Suppressor macrophage (primary cell): ENCODE results near the gene CELSR1.

Experiments used
- DNase-seq, 4 experiments: peaks; one replicate each; pipeline ENCODE4 v3.0.0-alpha.2; 2020 to 2022

CELSR1 gene

DNA sequence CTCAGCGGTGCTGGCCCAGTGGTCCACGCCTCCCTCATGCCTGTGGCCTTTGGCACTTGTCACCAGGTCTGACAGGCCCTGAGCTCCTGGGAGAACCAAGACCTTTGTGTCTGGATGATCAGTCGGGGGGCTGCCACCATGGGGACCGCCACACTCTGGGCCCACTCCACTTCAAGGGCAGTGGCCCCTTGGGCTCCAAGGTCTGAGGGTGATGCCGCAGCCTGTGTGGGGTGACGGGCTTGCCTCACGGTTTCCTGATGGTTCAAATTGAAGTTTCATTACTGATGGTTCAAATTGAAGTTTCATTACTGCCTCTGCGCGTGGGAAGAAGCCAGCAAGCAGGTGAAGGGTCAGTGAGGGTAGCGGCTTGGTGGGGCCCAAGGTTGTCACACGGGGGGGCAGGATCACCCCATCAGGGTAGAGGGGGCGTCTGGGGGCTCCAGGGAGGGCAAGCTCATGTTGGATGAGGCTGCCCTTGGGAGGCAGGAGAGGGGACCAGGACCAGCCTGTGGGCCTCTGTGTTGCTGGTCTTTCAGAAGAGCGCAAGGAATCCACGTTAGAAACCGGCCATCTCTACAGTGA is 174.4 kb downstream of the CELSR1 start:
- no peak for DNase-seq

DNA sequence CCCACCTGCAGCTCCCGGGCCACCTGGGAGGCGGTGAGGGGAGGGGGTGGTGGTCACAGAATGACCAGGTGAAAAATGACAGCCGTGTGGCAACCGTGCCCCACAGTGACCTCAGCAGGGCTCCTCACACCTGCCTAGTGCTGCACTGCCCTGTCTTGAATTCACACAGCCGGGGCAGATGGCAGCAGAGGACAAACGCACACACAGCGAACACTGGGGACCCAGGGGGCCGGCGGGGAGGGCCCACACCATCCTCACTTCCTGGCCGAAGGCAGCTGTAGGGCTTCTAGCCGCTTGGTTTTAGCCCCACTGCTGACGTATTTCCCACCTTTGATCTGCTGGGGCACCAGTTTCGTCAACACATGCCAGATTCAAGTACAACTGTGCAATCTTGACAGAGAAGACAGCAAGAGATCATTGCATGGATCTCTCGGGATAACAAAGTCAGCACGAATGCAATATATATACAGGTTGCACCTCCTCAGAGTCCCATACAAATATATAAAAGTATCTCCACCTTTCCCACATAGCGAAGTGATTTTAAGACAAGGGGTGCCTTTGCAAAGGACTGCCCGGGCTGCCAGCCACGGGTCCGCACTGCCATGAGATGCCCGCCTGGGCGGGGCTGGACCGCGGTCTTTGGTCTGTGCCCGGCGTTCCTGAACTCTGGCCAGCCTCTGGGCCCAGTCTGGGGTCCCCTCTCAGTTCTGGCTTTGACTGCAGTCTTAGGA is 175.1 kb downstream of the CELSR1 start:
- no peak for DNase-seq

DNA sequence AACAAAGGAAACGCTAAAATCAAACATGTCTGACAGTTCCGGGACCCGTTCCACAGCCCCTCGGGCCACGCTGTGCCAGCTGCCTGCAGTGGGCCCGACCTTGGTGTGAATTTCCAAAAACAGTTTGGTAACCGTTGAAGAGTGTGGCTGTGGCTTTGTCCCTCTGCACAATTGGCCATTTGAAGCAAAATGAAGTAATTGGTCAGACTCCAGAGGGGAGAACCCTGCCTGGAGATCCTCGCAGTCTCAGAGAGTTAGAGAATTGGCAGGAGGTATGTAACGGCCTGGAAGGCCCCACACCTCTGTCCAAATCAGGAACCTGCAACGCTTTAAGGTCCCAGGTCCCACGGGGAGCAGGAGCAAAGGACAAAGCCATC is 175.6 kb downstream of the CELSR1 start:
- DNase-seq = no peak

DNA sequence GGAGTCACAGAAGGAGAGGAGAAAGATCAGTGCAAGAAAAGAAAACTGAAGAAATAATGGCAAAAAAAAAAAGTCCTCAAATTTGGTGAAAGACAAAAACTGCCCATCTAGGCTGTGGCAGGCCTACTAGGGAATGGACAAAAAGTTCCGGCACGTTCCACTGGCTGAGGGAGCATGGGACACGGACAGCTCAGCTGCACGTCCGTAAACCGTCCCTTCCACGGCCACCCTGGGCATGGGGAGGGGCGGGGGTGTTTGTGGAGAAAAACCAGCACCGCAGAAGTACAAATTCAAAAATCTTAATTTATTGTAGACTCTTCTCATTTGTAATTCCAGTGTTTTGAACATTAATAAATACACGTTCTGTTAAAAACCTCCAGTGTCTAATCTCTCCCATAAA is 176.5 kb downstream of the CELSR1 start:
- DNase-seq = no peak

DNA sequence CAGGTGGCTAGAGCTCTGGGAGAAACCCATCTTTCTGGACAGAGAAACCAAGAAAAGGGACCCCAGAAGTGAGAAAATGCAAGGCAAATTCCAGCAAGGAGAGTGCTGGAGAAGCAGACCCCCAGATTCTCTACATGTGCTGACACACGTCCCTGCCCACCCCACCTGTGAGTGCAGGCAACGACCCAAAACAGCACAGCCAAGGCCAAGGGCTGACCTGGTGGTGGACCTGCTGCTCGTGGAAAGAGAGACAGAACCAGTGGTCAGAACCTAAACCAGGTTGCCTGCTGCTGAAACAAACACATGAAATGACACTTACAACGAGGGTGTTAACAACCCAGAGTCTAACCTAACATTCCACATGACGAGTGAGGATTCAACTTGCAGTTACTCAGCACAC is 177.3 kb downstream of the CELSR1 start:
- DNase-seq = no peak

DNA sequence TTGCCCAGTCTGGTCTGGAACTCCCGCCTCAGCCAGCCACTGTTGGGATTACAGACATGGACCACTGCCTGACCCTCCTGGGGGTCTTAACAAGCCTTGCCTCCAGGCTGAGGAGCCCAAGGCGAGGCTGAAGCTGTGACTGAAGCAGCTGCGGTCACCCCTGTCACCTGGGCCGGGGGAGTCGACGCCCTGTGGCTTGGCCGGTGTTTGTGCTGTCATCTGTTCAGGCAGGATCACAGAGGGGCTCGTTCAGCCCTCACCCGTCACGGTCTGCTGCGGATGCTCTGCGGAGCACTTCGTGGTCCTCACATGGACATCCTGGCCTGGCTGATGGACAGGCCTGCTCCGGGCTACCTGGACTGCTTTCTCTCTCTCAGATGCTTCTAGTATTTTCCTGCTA is 178.1 kb downstream of the CELSR1 start:
- DNase-seq = no peak

DNA sequence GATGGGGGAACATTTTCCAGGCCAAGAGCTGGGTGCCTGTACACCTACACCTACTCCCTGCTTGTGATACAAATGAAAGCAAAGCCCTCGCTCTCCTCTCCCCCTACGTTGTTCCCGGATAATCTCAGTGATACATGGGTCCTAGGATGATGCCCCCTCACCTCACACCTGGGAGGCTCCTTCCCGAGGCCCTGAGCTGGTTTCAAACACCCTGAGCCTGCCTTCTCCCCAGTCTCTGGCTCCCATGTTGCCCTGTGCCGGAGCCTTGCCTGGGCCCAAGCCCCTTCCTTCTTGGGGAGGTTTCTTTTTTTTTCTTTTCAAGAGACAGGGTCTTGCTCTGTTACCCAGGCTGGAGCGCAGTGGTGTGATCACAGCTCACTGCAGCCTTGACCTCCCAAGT is 178.7 kb downstream of the CELSR1 start:
- no peak for DNase-seq

DNA sequence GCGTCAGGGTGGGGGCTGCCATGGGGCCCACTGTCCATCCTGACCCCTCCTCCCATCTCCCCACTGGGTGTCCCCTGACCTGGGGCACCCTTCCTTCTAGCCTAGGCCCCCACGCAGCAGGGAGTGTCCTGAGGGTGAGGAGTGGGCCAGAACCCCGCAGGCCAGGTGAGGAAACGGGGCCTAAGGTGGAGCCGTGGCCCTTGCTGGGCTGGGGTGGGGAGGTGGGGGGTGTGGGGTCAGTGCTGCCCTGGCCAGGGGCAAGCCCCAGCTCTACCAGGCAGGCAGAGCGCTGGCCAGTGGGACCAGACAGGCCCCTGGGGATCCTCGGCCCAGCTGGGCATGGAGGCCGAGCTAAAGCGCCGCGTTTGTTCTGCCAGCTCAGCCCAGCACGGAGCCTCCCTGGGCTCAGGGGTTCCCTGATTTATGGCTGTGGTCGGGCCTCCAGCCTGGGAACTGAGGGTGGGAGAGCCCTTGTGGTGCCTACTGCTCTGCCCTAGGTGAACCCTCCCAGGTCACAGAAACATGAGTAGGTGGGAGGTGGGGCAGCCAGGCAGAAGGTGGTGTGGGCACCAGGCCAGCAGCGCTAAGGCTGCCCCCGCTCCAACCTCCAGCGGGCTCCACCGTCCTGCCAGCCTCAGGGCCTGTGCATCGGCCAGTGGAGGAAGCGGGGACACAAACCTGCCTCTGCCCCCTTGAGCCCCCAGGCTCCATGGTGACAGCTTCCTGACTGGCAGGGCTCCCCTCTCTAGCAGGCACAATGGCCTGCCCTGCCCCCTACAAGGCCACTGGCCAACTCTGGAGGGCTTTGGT is 179.5 kb downstream of the CELSR1 start:
- no peak for DNase-seq

DNA sequence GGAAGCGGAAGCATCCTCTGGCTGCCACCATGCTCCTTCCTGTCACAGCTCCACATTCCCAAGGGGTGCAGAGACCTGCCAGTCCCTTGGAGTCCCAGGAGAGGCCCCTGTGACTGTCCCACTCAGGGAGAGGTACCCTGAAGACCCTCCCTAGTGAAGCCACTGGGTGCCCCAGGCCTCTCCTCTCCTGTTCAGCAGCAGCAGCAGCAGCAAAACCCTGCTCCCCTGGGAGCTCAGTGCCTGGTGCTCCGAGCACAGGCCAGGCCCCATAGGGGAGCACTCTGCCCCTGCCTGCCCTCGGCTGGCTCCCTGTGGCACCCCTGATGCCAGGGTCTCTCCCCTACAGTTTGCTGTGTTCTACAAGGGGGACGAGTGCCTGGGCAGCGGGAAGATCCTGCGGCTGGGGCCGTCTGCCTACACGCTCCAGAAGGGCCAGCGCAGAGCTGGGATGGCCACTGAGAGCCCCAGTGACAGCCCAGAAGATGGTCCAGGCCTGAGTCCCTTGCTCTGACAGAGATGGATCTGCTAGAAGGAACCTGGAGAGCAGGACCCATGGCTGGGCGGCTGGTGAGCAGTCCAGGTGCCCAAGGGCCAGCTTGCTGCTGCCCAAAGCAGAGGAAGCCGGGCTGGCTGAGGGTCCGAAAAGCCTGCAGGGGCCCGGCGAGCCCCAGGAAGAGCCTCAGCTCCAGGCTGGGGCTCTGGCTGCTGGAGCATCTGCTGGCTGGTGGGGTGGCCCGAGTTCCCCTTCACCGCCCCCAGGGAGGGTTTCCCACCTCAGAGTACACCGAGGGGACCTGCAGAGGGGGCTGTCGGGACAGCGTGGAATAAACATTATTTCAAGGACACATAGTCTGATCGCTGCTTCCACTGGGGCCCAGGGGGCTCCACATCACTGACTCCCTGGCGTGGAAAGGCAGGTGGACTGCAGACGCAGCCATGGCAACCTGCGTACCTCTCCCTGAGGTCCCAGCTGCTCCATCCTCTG is 180.6 kb downstream of the CELSR1 start:
- no peak for DNase-seq

DNA sequence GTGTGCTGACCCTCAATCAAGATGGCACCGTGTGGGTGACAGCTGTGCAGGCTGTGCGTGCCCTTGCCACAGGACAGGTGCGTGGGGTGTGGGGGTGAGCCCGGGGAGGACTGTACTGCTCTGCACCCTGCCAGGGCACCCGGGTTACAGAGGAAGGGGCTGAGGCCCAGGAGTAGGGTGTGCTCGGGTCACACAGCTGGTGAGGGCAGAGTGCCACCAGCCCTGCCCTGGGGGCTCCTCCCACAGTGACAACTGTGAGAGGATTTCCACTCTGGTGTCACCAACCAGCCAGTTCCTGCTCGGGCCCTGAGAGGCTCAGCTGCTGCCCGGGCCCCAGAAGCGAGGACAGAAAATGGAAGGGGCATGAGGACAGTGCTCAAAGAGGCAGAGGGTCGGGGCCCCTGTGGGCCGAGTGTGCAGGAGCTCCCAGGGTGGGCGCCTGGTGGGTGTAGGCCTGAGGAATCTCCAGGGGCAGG is 181.4 kb downstream of the CELSR1 start:
- no peak for DNase-seq

DNA sequence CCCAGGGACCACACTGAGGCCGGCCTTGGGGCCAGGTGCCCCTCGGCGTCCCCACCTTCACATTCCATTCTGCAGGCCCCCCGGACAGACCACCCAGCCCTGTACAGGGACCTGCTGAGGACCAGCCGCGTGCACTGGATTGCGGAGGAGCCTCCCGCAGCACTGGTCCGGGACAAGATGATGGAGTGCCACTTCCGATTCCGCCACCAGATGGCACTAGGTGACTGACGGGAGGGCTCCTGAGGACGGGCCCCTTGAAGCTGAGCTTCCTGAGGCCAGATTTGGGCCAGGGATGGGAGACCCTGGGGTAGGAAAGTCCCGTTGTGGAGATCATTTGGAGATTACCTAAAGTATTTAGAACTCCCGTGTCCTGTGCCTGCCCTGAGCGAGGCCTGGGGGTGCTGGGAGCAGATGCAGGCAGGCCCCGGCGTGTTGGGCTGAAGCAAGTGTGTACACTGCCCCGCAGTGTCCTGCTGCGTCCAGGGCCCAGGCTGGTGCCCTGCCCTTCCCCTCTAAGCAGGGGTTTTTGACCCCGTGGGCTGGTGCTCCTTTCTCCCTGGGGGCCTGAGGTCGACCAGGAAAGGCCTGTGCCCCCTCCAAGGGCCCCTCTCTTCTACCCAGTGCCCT is 181.9 kb downstream of the CELSR1 start:
- peak; percentile 66 to 83 (median 74) for DNase-seq

DNA sequence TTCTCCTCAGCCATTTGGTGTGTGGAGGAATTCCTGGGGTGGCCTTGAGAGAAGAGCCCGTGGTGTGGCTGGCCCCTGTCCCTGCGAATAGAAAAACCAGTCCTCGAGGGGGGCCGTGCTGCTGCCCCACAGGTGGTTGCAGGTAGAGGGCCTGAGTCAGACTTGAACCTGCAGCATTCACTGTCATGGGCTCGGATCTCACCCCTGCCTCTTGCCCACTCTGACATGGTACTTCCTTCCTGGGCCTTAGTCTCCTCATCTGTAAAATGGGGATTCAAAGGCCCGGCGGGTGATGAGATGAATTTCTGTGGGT is 182.5 kb downstream of the CELSR1 start:
- no peak for DNase-seq

DNA sequence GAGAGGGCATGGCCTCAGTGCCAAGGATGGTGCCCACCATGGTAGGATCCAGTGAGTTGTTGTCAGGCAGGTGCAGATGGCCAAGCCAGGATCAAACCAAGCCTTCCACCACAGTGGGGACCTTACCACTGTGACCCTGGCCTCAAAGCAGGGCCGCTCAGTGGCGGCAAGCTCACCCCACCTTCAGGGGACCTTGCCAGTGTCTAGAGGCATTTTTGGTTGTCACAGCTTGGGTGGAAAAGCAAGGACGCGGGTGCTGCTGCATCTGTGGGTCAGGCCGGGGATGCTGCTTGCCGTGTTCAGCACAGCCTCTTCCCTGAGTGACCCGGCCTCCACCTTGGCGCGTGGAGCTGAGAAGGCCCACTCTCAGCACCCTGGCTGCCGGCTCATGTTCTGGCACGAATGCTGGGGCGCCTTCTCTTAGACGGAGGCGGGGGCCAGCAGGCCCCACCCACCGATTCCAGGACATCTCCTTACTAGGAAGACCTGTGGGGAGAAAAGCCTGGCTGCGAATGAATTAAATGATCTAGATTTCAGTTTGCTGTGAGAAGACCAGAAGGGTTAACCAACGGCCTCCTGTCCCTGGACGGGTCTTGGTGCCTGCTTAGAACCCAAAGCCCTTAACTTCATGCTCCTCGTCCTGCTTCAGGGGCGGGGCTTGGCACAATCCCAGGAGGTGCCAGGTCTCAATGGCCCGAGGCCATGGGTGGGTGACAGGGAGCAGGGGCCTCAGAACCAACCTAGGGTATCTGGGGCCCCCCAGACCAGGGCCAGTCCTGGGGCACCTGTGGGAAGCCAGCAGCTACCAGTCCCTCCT is 183.0 kb downstream of the CELSR1 start:
- no peak for DNase-seq

DNA sequence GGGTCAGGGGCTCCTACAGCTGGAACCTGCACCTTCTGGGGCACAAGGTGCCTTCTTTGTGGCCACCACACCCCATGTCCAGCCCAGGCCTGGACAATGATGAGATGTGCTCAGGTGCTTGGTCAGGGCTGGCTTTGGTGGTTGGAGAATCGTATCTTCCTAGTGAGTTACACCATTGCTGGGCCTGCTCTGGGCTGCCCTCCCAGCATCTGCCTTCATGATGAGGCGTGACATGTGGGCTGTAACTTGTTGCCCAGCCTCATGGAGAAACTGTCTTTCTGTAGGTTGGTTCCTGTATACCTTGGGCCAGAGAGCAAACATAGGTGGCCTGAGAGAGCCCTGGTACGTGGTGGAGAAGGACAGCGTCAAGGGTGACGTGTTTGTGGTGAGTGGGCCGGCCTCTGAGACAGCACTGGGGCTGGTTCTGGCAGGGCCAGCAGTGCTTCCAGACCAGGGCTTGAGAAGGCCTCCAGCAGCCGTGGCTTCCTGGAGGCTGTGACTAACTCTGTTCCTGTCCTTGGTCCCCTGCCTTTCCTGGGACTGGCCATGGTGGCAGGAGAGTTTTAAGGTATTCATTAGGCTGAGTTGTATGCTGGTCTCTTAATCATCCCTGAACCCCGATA is 183.8 kb downstream of the CELSR1 start:
- no peak for DNase-seq

DNA sequence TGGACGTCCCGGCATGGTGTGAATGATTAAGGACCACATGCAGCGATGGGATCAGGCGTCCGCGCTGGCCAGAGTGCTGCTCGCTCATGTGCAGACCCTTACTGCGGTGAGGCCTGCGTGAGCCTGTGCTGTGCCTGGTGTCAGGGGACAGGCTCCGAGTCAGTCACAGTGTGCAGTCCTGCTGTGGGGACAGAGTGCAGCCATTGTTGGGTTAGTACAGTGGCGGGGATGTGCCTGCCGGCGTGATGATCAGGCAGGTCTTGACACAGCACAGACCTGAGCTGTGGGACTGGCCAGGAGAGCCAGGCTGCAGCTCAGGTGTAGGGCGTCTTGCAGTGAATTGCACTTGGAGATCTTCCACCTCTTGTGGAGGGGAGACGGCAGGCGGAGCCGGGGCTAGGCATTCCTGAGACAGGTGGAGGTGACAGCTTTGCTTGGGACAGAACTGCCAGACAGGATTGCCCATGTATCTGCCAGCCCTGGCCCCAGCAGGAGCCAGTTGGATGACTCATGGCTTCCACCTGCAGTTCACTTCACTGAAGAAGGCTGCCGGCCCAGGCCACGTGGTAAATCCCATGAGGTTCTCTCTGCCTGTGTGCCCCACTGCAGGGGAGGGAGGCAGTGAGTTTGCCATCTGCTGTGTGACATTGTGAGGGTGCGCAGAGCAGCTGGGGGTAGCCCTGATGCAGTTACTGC is 184.6 kb downstream of the CELSR1 start:
- no peak for DNase-seq

DNA sequence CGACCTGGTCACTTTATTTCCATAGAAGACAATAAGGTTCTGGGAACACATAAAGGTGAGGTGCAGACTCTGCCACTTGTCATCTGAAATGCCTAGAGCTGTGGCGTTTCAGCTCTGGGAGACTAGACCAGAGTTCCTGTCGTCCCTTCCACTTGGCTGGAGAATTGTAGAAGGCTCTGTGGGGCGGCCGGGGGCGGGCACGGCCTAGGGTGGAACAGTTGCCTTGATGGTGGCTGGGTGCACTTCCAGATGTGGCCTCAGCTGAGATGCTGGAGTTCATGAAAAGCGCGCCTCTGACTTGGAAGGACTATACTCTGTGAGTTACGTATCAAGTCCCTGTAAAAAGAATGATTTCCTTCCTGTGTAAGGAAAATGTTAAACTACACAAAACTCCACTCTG is 185.1 kb downstream of the CELSR1 start:
- no peak for DNase-seq

DNA sequence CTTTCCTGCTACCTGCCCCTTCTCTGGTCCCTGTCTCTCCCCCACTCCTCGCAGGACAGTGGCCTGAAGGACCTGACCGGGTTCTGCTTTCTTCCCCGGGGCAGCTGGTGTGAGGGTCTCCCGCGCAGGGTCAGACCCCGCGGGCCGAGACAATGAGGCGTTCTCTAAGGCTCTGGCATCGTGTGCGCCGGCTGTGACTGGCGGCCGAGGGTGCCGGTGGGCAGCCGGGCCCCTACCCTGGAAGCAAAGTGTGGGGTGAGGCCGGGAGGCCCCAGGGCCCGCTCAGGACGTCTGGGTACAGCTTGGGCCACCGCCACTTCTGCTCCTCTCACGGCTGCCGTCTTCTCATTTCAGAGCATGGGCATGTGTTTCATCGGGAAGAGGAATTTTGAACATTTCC is 185.7 kb downstream of the CELSR1 start:
- no peak for DNase-seq

DNA sequence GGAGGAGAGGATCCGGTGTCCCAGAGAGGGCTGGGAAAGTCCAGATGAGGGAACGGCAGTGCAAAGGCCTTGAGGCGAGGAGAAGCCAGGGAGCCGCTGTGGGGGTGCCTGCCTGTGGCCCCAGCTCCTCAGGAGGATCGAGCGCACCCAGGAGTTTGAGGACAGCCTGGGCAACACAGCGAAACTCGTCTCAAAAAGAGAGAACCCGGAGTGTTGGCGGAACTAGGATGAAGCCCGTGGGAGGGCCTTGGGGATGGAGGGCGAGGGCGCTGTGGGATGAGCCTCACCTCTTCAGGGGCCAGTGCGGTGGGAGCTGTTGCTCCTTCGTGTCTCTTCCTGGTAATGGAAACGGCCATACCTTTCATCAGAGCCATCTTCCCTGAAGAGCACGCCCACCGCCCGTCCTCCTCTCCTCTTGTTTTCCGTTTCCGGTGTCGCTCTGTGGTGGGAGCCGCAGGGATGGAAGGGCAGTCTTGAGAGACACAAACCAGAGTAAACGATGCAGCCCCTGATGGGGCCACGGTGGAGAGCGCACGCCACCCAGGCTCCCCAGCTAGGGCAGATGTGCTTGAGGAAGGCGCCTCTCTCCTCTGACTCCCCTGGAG is 186.2 kb downstream of the CELSR1 start:
- no peak for DNase-seq

DNA sequence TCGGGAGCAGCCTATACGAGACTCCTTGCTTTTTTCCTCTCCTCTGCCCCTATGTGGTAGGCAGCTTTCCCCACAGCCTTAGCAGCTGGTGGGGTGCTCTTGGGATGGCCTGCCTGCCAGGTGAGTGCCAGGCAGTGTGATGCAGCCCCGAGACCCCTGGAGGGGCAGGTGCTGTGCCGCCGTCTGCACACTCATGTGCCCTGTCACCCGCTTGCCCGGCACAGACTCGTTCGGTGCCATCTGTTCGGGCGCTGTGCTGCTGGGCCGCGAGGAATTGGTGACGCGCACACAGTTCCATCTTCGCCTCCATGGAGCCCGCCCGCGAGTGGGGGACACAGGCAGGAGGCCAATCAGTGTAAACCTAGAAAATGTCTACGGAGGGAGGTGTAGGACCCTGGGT is 186.8 kb downstream of the CELSR1 start:
- DNase-seq = no peak

DNA sequence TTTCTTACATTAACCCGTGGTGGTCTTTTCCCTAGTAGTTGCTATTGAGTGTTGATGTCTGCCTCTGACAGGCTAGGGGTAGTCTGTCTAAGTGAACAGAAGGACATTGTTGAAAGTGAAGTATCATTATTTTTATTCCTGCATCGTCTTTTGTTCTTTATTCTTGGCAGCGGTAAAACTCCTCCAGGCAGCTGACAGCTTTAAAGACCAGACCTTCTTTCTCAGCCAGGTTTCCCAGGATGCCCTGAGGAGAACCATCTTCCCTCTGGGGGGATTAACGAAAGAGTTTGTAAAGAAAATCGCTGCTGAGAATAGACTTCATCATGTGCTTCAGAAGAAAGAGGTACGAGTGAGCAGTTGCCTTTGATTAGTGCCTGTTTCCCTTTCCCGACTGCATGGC is 187.3 kb downstream of the CELSR1 start:
- no peak for DNase-seq
